ENCODE results near the gene TCN2. TPM values are rescaled to one million over a fixed set of nuclear protein-coding genes. Genes with fewer than 3 reads are reported as not detected.
"Not testable (repeated sequence)": the region's sequence is repeated elsewhere in the genome, so short reads cannot be mapped to it uniquely, and the experiment has no call there.

TCN2 gene
- under 1 TPM in 1 of 6 donors, not detected in 5; 0.80 TPM for polyA plus RNA-seq (ENCODE audit: low read depth in 6 of 6)

DNA sequence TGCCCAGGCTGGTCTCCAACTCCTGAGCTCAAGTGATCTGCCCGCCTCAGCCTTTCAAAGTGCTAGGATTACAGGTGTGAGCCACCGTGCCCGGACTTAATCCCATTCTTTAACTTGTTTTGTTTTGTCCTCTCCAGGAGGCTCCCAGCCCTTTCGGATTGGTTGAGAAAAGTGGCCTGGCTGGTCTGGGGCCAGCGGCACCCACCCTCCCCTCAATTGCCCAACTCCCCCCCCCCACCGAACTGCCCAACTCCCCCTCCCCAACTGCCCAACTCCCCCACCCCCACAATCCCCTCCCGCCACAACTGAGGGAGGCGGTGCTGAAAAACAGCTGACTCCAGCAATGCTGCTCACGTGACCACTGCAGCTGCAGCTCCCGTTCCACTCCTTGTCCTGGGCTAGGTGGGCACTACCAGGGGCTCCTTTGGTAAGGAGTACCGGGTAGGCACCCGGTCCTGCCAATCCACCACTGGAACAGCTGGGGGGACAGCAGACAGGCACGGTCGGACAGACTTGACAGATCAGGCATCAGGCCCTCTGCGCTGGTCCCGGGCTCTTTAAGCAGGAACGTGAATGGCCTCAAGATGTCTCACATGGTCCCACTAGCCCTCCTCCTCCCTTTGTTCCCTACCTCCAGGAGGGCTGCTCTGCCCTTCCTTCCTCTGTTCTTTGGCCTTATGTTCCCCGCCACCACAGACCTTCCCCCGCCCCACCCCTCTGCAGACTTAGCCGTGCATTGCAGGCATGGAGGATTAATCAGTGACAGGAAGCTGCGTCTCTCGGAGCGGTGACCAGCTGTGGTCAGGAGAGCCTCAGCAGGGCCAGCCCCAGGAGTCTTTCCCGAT lies at the start of gene TCN2:
Gene TCN2, plus strand, starts transcription at position 720 of the 845 bp plus-strand sequence. CDS start 158 bp downstream, outside the sequence.
- Mint-ChIP-seq H3K4me3 (peak within 1 kb of the TSS; percentile 37 to 93 (median 85)), H3K36me3 (no peaks in the 10 kb centered on the region), H3K4me1 (peaks cover 21 to 30% (median 26%) of the 10 kb centered on the region in 3 donors), H3K27me3 (peaks cover 11 to 16% (median 13%) of the 10 kb centered on the region in 3 donors), H3K9me3 (no peaks in the 10 kb centered on the region), H3K27ac (peak within 1 kb of the TSS in 3 of 6 donors; percentile 56 to 63 (median 61))
- ATAC-seq (ENCODE audit: low read depth in 2 of 2): peak; percentile 44 to 54
- DNase-seq: peak; percentile 8

DNA sequence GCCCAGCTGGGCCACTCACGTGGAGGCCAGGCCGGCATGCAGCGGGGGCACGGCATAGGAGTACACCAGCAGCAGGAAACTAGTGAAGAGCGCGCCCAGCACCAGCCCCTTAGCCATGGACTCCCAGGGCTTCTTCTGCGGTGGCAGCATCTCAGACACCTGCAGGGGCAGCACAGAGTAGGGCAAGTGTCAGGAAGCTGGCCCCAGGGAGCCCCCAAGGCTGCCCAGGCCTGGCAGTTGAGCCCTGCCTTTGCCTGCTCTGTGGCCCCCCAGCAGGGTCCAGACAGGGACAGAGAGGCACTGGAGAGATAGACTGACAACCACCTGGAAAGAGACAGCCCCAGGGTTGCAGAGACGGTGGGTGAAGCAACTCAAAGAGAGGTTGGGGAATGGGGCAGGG lies 49.7 kb upstream of the TCN2 start:
- ATAC-seq (ENCODE audit: low read depth in 2 of 2) (no peak), DNase-seq (no peak)
- no peaks in the 10 kb centered on the region for H3K4me1 Mint-ChIP-seq
- no peak overlapping the region for H3K27ac Mint-ChIP-seq
- peaks cover 0 to 6% (median 0%) of the 10 kb centered on the region in 3 donors for H3K27me3 Mint-ChIP-seq
- no peaks in the 10 kb centered on the region for H3K36me3 Mint-ChIP-seq
- H3K4me3 Mint-ChIP-seq: no peak overlapping the region
- no peaks in the 10 kb centered on the region for H3K9me3 Mint-ChIP-seq

DNA sequence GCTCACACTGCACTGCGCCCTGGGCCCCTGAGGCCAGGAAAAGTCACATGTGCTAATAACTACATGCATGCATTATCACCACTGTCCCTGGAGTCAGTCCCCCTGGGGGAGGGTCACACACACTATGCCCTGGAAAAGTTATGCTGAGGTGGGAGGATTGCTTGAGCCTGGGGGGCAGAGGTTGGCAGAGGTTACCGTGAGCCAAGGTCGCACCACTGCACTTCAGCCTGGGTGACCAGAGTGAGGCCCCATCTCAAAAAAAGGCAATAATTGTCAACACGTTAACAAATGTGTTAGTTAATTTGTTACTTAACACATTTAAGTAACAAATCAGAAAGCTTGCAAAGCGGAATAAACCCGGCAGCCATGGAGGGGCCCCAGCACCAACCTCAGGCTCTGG lies 47.1 kb upstream of the TCN2 start:
- ATAC-seq (ENCODE audit: low read depth in 2 of 2): no peak

DNA sequence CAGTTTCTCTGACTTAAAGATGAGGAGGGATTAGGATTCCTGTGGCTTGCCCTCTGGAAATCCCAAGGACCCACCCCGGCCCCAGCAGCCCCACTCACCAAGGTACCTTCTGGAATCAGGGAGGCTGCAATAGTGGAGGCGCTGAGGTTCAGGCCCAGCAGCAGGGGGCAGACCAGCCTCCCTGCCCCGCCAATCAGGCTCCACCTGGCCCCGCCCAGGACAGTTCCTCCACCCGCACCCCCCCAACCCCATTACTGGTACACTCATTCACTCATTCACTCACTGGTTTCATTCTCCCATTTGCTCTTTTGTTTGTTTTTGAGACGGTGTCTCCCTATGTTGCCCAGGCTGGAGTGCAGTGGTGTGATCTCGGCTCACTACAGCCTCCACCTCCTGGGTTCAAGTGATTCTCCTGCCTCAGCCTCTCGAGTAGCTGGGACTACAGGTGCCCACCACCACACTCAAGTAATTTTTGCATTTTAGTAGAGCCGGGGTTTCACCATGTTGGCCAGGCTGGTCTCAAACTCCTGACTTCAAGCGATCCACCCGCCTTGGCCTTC lies 46.3 kb upstream of the TCN2 start:
- H3K36me3 Mint-ChIP-seq; H3K9me3 Mint-ChIP-seq; H3K4me3 Mint-ChIP-seq; H3K27ac Mint-ChIP-seq; H3K27me3 Mint-ChIP-seq; DNase-seq; H3K4me1 Mint-ChIP-seq; ATAC-seq (ENCODE audit: low read depth in 2 of 2): not testable (repeated sequence)

More for the DNA sequence above, 47.1 kb upstream of the TCN2 start:
- no peak overlapping the region for H3K27ac Mint-ChIP-seq
- peaks cover 0 to 6% (median 0%) of the 10 kb centered on the region in 3 donors for H3K27me3 Mint-ChIP-seq
- H3K9me3 Mint-ChIP-seq: no peaks in the 10 kb centered on the region
- no peak for DNase-seq
- no peak overlapping the region for H3K4me3 Mint-ChIP-seq
- H3K4me1 Mint-ChIP-seq: no peaks in the 10 kb centered on the region
- H3K36me3 Mint-ChIP-seq: no peaks in the 10 kb centered on the region

DNA sequence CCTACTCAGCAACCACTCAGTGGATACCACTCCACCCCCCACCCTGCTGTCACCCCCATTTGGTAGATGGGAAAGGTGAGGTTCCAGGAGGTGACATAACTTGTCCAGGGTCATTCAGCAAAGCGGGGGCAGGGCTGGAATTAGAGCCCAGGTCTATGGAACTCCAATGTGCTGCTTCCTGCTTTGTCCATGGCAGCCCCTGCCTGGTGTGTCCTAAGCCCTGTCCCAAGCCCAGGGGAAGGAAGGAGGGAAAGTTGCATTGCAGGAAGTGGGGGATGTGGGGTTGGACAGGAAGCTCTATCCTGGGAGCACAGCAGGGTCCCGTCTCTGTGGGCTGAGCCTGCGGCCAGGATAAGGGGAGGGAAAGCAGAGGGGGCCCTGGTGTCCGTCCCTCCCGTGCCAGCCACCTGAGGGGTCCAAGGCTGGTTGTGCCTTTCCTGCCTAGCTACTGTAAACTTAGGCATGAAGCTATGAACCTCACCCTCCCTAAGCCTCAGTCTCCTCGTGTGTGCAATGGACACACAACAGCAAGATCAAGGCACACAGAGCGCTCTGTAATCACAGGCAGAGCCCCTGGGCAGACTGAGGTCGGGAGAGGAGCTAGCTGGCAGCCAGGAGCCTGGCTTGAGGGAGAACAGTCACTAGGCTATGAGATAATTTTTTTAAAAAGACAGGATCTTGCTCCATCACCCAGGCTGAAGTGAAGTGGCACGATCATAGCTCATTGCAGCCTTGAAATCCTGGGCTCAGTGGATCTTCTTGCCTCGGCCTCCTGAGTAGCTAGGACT lies 45.4 kb upstream of the TCN2 start:
- no peaks in the 10 kb centered on the region for H3K36me3 Mint-ChIP-seq
- no peak for ATAC-seq (ENCODE audit: low read depth in 2 of 2)
- H3K27ac Mint-ChIP-seq: no peak overlapping the region
- H3K4me3 Mint-ChIP-seq: no peak overlapping the region
- no peak for DNase-seq
- H3K4me1 Mint-ChIP-seq: no peaks in the 10 kb centered on the region
- peaks cover 0 to 6% (median 4%) of the 10 kb centered on the region in 3 donors for H3K27me3 Mint-ChIP-seq
- H3K9me3 Mint-ChIP-seq: no peaks in the 10 kb centered on the region

DNA sequence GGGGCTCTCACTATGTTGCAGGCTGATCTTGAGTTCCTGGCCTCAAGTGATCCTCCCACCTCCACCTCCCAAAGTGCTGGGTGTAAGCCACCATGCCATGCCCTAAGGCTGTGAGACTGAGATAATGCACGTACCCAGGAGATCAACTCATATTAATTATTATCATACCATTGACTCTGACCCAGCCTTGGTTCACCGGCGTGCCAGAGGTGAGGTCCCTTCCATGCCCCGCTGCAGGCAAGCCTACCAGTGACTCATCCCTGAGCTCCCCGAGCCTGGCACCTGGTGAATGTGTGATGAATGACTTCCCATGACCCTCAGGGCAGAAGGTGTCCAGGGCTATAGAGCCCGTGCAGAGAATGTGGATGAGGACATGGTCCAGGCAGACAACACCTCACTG lies 44.6 kb upstream of the TCN2 start:
- H3K36me3 Mint-ChIP-seq: no peaks in the 10 kb centered on the region
- DNase-seq: no peak
- peaks cover 0 to 7% (median 6%) of the 10 kb centered on the region in 3 donors for H3K27me3 Mint-ChIP-seq
- no peaks in the 10 kb centered on the region for H3K4me1 Mint-ChIP-seq
- H3K4me3 Mint-ChIP-seq: no peak overlapping the region
- peak overlapping the region in 1 of 6 donors; percentile 57 for H3K27ac Mint-ChIP-seq
- H3K9me3 Mint-ChIP-seq: no peaks in the 10 kb centered on the region
- no peak for ATAC-seq (ENCODE audit: low read depth in 2 of 2)

DNA sequence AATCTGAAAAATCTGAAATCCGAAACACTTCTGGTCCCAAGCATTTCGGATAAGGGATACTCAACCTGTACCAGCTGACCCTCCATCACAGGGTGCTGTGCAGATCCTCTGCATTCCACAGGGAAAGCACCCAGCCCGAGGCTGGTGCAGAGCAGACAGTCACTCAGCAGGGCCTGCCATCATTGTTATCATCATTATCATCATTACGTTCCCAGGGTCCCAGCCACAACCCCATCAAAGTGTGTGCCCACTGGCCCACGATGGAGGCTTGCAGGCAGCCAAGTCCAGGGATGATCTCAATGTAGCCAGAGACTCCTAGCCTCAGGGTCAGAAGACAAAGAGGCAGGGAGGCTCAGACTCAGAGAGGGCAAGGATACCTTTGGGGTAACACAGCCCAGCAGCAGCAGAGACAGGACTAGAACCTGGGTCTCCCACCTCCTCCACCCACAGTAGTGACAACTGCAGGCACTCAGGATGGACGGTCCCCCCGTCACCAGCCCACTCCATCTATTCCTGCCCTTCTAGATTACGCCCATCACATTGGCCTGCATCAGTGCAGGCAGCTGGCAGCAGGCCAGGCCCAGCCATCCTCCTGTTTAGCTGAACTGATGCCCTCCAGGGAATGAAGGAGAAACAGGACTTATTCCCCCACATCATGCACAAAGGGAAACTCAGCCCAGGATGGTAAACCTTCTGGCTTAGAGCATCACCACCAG lies 42.8 kb upstream of the TCN2 start:
- peaks cover 0 to 2% (median 0%) of the 10 kb centered on the region in 3 donors for H3K4me1 Mint-ChIP-seq
- H3K27me3 Mint-ChIP-seq: peaks cover 3 to 19% (median 17%) of the 10 kb centered on the region in 3 donors
- H3K36me3 Mint-ChIP-seq: peaks cover 0 to 5% of the 10 kb centered on the region in 2 donors
- no peak overlapping the region for H3K4me3 Mint-ChIP-seq
- no peak overlapping the region for H3K27ac Mint-ChIP-seq
- ATAC-seq (ENCODE audit: low read depth in 2 of 2) (no peak), DNase-seq (no peak)
- peaks cover 0 to 3% (median 0%) of the 10 kb centered on the region in 7 donors for H3K9me3 Mint-ChIP-seq

DNA sequence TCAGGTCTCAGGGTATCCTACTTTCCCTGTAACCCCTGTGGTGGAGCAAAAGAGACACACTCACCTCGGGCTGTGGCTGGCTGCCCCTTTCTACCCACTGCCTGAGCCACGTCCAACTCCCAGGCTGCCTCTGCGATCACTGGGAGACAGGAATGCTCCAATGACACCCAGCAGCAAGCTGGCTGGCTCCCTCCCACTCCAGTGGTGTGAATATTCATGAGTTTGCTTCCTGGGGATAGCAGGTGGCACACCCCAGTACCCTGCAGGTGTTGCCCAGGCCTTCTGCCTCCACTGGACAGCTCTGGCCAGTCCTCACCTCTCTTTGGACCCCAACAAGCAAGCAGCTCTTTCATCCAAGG lies 42.2 kb upstream of the TCN2 start:
- DNase-seq (no peak), ATAC-seq (ENCODE audit: low read depth in 2 of 2) (no peak)

DNA sequence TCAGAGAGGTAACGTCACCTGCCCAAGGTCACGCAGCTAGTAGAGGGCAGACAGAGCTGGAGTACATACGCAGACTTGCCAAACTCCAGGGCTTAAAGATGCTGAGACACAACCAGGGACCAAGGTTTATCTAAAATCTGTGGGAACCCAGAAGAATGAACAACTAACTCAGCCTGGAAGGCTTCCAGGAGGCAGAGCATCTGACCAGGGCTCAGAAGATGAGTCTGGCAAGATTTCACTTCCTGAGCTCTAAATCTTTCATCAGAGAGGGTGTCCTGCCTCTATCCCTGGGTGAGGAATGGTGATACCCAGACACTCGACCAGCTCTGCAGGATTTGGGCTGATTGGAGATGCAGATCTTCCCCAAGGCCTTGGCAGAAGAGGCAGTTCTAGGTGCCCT lies 41.6 kb upstream of the TCN2 start:
- Mint-ChIP-seq H3K27ac (peak overlapping the region in 1 of 6 donors; percentile 38), H3K27me3 (peaks cover 4 to 22% (median 19%) of the 10 kb centered on the region in 3 donors), H3K36me3 (peaks cover 0 to 5% of the 10 kb centered on the region in 2 donors), H3K4me3 (no peak overlapping the region), H3K4me1 (peaks cover 0 to 3% (median 0%) of the 10 kb centered on the region in 3 donors), H3K9me3 (peaks cover 0 to 3% (median 0%) of the 10 kb centered on the region in 7 donors)
- ATAC-seq (ENCODE audit: low read depth in 2 of 2) (no peak), DNase-seq (no peak)

More for the DNA sequence above, 42.2 kb upstream of the TCN2 start:
- H3K27ac Mint-ChIP-seq: no peak overlapping the region
- peaks cover 0 to 3% (median 0%) of the 10 kb centered on the region in 3 donors for H3K4me1 Mint-ChIP-seq
- peaks cover 4 to 22% (median 19%) of the 10 kb centered on the region in 3 donors for H3K27me3 Mint-ChIP-seq
- H3K36me3 Mint-ChIP-seq: peaks cover 0 to 5% of the 10 kb centered on the region in 2 donors
- H3K4me3 Mint-ChIP-seq: no peak overlapping the region
- H3K9me3 Mint-ChIP-seq: peaks cover 0 to 3% (median 0%) of the 10 kb centered on the region in 7 donors

DNA sequence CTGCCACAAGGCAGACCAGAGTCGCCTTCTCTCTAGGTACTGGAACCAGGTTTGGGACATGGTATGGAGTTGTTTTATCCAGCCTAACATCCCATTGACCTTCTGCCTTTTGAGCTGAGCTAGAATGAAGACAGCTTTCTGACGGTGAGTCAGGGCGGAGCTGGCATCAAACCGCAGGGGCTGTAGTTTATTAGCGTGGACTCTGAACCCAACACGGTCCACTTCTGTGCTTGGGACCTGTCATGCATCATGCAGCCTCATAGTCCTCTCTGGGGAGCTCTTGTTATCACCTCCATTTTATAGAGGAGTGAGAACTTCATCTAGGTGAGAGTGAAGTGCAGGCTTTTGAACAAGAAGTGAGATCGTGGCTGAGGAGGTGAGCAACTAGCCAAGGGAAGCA lies 40.8 kb upstream of the TCN2 start:
- Mint-ChIP-seq H3K27me3 (peaks cover 4 to 19% (median 18%) of the 10 kb centered on the region in 3 donors), H3K4me1 (peaks cover 0 to 3% (median 0%) of the 10 kb centered on the region in 3 donors), H3K36me3 (peaks cover 0 to 5% of the 10 kb centered on the region in 2 donors), H3K27ac (peak overlapping the region in 1 of 6 donors; percentile 16), H3K4me3 (no peak overlapping the region), H3K9me3 (peaks cover 0 to 3% (median 0%) of the 10 kb centered on the region in 7 donors)
- DNase-seq (no peak), ATAC-seq (ENCODE audit: low read depth in 2 of 2) (no peak)

DNA sequence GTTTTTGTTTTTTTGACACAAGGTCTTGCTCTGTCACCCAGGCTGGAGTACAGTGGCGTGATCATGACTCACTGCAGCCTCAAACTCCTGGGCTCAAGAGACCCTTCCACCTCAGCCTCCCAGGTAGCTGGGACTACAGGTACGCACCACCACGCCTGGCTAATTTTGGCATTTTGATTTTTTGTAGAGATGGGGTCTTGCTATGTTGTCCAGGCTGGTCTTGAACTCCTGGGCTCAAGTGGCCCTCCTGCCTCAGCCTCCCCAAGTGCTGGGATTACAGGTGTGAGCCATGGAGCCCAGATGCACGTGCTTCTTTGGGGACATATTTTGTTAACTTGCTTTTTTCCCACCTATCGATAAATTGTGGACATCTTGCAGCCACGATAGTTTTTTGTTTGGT lies 39.7 kb upstream of the TCN2 start:
- peaks cover 4 to 19% (median 16%) of the 10 kb centered on the region in 3 donors for H3K27me3 Mint-ChIP-seq
- not testable (repeated sequence) for H3K4me3 Mint-ChIP-seq; DNase-seq; H3K36me3 Mint-ChIP-seq; H3K27ac Mint-ChIP-seq; ATAC-seq (ENCODE audit: low read depth in 2 of 2); H3K9me3 Mint-ChIP-seq; H3K4me1 Mint-ChIP-seq

DNA sequence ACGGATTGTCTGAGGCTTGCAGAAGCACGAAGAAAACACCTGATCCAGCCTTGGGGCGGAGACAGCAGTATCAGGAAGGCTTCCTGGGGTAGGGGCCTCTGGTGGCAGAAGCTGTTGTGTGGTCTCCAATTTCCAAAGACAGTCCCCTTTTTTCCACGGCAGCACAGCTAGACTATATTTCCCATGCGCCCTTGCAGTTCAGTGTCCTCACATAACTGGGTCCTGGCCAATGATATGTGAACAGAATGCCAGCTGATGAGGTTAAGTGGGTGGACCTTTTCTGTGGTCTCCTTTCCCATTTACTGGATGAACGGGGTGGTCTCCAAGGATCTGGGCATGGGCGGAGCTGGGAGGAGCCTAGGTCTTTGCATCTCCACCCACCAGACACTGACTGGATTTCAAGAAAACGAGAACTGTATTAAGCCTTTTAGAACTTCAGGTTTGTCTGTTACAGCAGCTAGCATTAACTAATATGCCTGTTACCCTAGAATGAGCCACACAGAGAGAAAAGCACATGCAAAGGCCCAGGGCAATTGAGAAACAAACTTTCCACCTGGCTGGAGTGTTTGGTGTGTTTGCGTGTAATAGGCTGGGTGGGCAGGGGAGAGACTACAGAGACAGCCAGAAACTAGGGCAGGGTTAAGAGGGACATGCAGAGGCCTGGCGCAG lies 38.7 kb upstream of the TCN2 start:
- ATAC-seq (ENCODE audit: low read depth in 2 of 2) (no peak), DNase-seq (no peak)
- H3K4me1 Mint-ChIP-seq: peaks cover 0 to 3% (median 0%) of the 10 kb centered on the region in 3 donors
- H3K9me3 Mint-ChIP-seq: peaks cover 0 to 3% (median 0%) of the 10 kb centered on the region in 7 donors
- H3K27me3 Mint-ChIP-seq: peaks cover 4 to 19% (median 16%) of the 10 kb centered on the region in 3 donors
- H3K36me3 Mint-ChIP-seq: peaks cover 0 to 5% of the 10 kb centered on the region in 2 donors
- no peak overlapping the region for H3K4me3 Mint-ChIP-seq
- H3K27ac Mint-ChIP-seq: no peak overlapping the region
